KMS-11 (cell line): ENCODE measurements around the gene CTNNA2.

ENCODE experiments used
- H2AFZ ChIP-seq: fragments of 200-600 bp; sonication (generic); 2 replicates; pipeline ENCODE4 v1.6.1; 2016; ENCODE audit warnings: antibody characterized with exemption, mixed run types, low read depth
- H3K27ac ChIP-seq: fragments of 200-600 bp; sonication (generic); 2 replicates; pipeline ENCODE4 v1.6.1; 2016; ENCODE audit warnings: mild to moderate bottlenecking, mixed run types
- H3K27me3 ChIP-seq: fragments of 200-600 bp; sonication (generic); 2 replicates; pipeline ENCODE4 v1.6.1; 2017; ENCODE audit warnings: mild to moderate bottlenecking, low read depth, mixed run types, moderate library complexity; ENCODE audit not compliant: insufficient read depth
- H3K36me3 ChIP-seq: fragments of 200-600 bp; sonication (generic); 2 replicates; pipeline ENCODE4 v1.6.1; 2017; ENCODE audit warnings: mild to moderate bottlenecking, mixed run types; ENCODE audit not compliant: insufficient read depth
- H3K4me1 ChIP-seq: fragments of 200-600 bp; sonication (generic); 2 replicates; pipeline ENCODE4 v1.6.1; 2016; ENCODE audit warnings: mild to moderate bottlenecking, low read depth, mixed run types; ENCODE audit not compliant: poor library complexity, severe bottlenecking
- H3K4me2 ChIP-seq: fragments of 200-600 bp; sonication (generic); 2 replicates; pipeline ENCODE4 v1.7.0; 2016; ENCODE audit warnings: mild to moderate bottlenecking, mixed run types
- H3K4me3 ChIP-seq: fragments of 200-600 bp; sonication (generic); IDR thresholded peaks from 2 replicates; pipeline ENCODE4 v1.6.1; 2017; ENCODE audit warnings: low read depth, low read length, mixed read lengths; ENCODE audit not compliant: insufficient read depth
- H3K79me2 ChIP-seq: fragments of 200-600 bp; sonication (generic); 2 replicates; pipeline ENCODE4 v1.6.1; 2016; ENCODE audit warnings: low read depth, mixed run types; ENCODE audit not compliant: insufficient read depth
- H3K9ac ChIP-seq: fragments of 200-600 bp; sonication (generic); 2 replicates; pipeline ENCODE4 v1.6.1; 2016; ENCODE audit warnings: mild to moderate bottlenecking, mixed run types
- H4K20me1 ChIP-seq: fragments of 200-600 bp; sonication (generic); 2 replicates; pipeline ENCODE4 v1.6.1; 2016; ENCODE audit warnings: mild to moderate bottlenecking, mixed run types; ENCODE audit not compliant: insufficient read depth
- TF ChIP-seq, protein P1 (sequence below): fragments of 200-600 bp; sonication (generic); conservative IDR thresholded peaks from 2 replicates; pipeline ENCODE4 v1.6.1; 2017; ENCODE audit warnings: low read depth, mild to moderate bottlenecking, antibody characterized with exemption, low read length, moderate library complexity, mixed read lengths

Gene CTNNA2

DNA sequence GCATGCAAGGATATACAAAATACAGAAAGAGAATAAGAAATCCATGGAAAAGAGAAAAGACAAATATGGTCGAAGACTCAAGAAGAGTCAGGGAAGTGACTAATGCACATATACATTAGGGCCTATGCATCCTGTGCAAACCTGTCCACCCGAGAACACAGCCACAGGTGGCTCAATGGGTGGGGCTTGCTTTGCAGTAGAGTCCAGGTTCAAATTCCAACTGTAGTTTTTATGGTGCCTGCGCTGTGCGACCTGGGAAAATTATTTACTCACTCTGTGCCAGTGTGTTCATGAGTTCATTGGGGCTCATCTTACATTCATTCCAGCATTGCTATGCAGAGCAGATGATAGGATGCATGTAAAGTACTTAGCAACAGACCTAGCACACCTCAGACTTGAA is 244.7 kb downstream of the CTNNA2 start:
- Histone ChIP-seq H3K4me3 (no peak overlapping the region), H3K79me2 (no peaks in the 10 kb centered on the region), H3K27ac (no peak overlapping the region), H2AFZ (no peak overlapping the region), H3K4me1 (no peaks in the 10 kb centered on the region), H3K27me3 (no peaks in the 10 kb centered on the region), H4K20me1 (no peaks in the 10 kb centered on the region), H3K9ac (no peak overlapping the region), H3K36me3 (no peaks in the 10 kb centered on the region), H3K4me2 (no peak overlapping the region)
- TF ChIP-seq, protein P1, sequence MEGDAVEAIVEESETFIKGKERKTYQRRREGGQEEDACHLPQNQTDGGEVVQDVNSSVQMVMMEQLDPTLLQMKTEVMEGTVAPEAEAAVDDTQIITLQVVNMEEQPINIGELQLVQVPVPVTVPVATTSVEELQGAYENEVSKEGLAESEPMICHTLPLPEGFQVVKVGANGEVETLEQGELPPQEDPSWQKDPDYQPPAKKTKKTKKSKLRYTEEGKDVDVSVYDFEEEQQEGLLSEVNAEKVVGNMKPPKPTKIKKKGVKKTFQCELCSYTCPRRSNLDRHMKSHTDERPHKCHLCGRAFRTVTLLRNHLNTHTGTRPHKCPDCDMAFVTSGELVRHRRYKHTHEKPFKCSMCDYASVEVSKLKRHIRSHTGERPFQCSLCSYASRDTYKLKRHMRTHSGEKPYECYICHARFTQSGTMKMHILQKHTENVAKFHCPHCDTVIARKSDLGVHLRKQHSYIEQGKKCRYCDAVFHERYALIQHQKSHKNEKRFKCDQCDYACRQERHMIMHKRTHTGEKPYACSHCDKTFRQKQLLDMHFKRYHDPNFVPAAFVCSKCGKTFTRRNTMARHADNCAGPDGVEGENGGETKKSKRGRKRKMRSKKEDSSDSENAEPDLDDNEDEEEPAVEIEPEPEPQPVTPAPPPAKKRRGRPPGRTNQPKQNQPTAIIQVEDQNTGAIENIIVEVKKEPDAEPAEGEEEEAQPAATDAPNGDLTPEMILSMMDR: no peak

DNA sequence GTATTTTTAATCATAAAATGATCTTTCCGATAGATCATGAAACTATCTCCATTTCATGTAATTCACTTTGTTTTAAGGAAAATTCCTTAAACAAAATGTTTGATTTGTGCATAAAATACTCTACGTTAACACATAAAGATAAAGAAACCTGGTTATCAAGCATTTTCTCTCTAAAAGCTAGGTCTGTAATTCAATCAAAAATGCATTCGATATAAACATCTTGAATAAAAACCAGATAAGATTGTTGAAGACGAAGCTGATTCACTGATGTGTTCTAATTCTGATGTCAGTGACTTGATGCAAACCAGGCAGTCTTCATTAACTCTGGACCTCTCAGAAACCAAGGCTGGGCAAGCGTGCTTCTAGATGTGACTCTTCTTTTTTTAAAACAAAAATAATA is 245.2 kb downstream of the CTNNA2 start:
- Histone ChIP-seq H4K20me1 (no peaks in the 10 kb centered on the region), H2AFZ (no peak overlapping the region), H3K4me2 (no peak overlapping the region), H3K9ac (no peak overlapping the region), H3K27ac (no peak overlapping the region), H3K4me3 (no peak overlapping the region), H3K36me3 (no peaks in the 10 kb centered on the region), H3K4me1 (no peaks in the 10 kb centered on the region), H3K79me2 (no peaks in the 10 kb centered on the region), H3K27me3 (no peaks in the 10 kb centered on the region)
- TF ChIP-seq, protein P1: no peak

DNA sequence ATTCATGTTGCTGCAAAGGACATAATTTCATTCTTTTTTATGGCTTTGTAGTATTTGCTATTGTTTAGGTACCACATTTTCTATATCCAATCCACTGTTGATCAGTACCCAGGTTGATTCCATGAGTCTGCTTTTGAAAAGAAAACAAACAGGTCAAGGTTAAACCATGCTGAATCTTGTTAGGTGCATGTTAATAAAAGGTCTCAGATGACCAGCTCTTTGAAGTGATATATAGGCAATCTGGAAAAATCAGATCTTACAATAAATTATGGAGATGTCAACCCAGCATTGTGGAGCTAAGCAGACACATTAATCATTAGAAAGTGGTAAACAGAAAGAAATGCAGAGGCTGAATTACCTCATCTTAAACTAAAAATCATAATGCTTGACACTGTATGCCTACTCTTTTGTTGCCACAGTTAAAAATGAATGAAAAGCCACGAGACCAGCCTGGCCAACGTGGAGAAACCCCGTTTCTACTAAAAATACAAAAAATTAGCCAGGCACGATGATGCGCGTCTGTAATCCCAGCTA is 246.0 kb downstream of the CTNNA2 start:
- H3K27ac ChIP-seq: no peak overlapping the region
- H3K36me3 ChIP-seq: no peaks in the 10 kb centered on the region

DNA sequence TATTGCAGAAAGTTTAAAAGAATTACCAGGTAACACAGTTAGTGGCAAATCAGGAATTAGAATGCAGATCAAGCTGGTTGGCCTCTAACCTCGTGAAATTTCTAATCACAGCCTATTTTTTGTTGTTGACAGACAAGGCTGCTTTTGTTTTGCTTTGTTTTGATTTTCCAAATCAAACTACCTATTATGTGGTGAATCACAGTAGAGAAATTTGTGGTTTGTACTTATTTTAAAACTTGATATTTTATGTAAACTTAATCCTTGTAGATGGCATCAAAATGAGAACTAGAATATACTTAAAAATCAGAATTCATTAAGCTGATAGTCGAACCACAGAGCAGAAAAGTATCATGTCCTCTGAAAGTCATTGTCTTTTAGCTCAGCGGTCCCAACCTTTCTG is 258.1 kb downstream of the CTNNA2 start:
- Histone ChIP-seq H3K4me1 (no peaks in the 10 kb centered on the region), H2AFZ (no peak overlapping the region), H3K4me3 (no peak overlapping the region), H3K79me2 (no peaks in the 10 kb centered on the region), H3K4me2 (no peak overlapping the region), H3K27me3 (no peaks in the 10 kb centered on the region), H3K36me3 (no peaks in the 10 kb centered on the region), H4K20me1 (no peaks in the 10 kb centered on the region), H3K9ac (no peak overlapping the region), H3K27ac (no peak overlapping the region)
- TF ChIP-seq, protein P1: no peak

More for the DNA sequence above, 246.0 kb downstream of the CTNNA2 start:
- Histone ChIP-seq H3K4me2 (no peak overlapping the region), H3K4me3 (no peak overlapping the region), H3K4me1 (no peaks in the 10 kb centered on the region), H3K79me2 (no peaks in the 10 kb centered on the region), H2AFZ (no peak overlapping the region), H3K9ac (no peak overlapping the region), H4K20me1 (no peaks in the 10 kb centered on the region), H3K27me3 (no peaks in the 10 kb centered on the region)
- TF ChIP-seq, protein P1: no peak
